Kidney (tissue), 14 donors: ENCODE data around the gene TMX1. TPM values are rescaled to one million over a fixed set of nuclear protein-coding genes. Genes with fewer than 3 reads are reported as not detected.

ENCODE experiments used
- DNase-seq, 5 donors: peaks; one replicate each; pipeline ENCODE4 v3.0.0-alpha.2; 2013 to 2020
- FAIRE-seq: peaks from 2 replicates; lab custom pipeline; 2012; peaks lifted over from hg19 to GRCh38; lab: Jason Lieb, UNC
- H3K27ac ChIP-seq, 2 donors: one replicate each; pipeline ENCODE4 v1.7.0; 2013; ENCODE audit warnings: low read depth in 2 of 2, low read length in 2 of 2, inconsistent platforms in 1 of 2
- H3K27me3 ChIP-seq: one replicate; pipeline ENCODE4 v1.7.1; 2013; ENCODE audit warnings: low read length, inconsistent platforms; ENCODE audit not compliant: control insufficient read depth, insufficient read depth
- H3K36me3 ChIP-seq, 3 donors: one replicate each; pipeline versions ENCODE4 v1.7.0 to v1.7.1; 2013; ENCODE audit warnings: low read length in 3 of 3, control low read depth in 1 of 3, inconsistent platforms in 1 of 3; ENCODE audit not compliant: insufficient read depth in 3 of 3, control insufficient read depth in 2 of 3
- H3K4me1 ChIP-seq, 3 donors: one replicate each; pipeline versions ENCODE4 v1.7.0 to v1.7.1; 2013; ENCODE audit warnings: low read length in 3 of 3, inconsistent platforms in 1 of 3, low read depth in 1 of 3; ENCODE audit not compliant: control insufficient read depth in 2 of 3, insufficient read depth in 2 of 3
- H3K4me3 ChIP-seq, 3 donors: one replicate each; pipeline versions ENCODE4 v1.7.0 to v1.8.1; 2013; ENCODE audit warnings: low read length in 3 of 3, control low read depth in 1 of 3, inconsistent platforms in 1 of 3
- H3K9ac ChIP-seq, 3 donors: one replicate each; pipeline versions ENCODE4 v1.7.0 to v1.7.1; 2013; ENCODE audit warnings: low read length in 3 of 3, control low read depth in 1 of 3, inconsistent platforms in 1 of 3
- H3K9me3 ChIP-seq, 3 donors: one replicate each; pipeline versions ENCODE4 v1.7.0 to v1.7.1; 2013; ENCODE audit warnings: low read length in 3 of 3, control low read depth in 1 of 3, inconsistent platforms in 1 of 3; ENCODE audit not compliant: control insufficient read depth in 2 of 3, insufficient read depth in 1 of 3
- intact Hi-C: fragments of 100-400 bp; cut with DNase I; formaldehyde crosslinking; loops from one replicate; pipeline ENCODE4 v1.11.1; 2022
- polyA plus RNA-seq: library from polyadenylated mRNA; stranded (reverse); fragments of 350-450 nt; fragmentation: Illumina TruSeq; extraction: RNeasy Lipid Tissue Mini Kit (QIAGEN cat#74804); gene quantifications from one replicate; pipeline ENCODE4 v1.2.3, GENCODE V29; 2014; ENCODE audit warnings: low read depth, low replicate concordance; ENCODE audit not compliant: insufficient read depth
- total RNA-seq: library from RNA; stranded (reverse); fragmentation: NEBNext Ultra II Directional; extraction: Animal tissue kit (Norgen Biotek cat#: 25700); gene quantifications from one replicate; pipeline ENCODE4 v1.2.1, GENCODE V29; 2021
- TF ChIP-seq, protein P1 (sequence below): IDR thresholded peaks from 3 replicates; pipeline ENCODE4 v1.5.1; 2012; ENCODE audit warnings: mild to moderate bottlenecking, moderate library complexity, borderline replicate concordance; ENCODE audit not compliant: insufficient read depth; ENCODE audit errors: extremely low read depth
- donor health status: control.
- donor health status: control.
- donor health status: control.
- donor health status: control.
- donor health status: control.
- donor health status: DM: yes; HTN: yes; CAD: no.
- donor health status: Normal renal cell carcinoma (clear cell type).

Gene TMX1
- total and polyA plus RNA-seq, 2 donors from 2014 or later: 12.3 to 31.6 TPM

DNA sequence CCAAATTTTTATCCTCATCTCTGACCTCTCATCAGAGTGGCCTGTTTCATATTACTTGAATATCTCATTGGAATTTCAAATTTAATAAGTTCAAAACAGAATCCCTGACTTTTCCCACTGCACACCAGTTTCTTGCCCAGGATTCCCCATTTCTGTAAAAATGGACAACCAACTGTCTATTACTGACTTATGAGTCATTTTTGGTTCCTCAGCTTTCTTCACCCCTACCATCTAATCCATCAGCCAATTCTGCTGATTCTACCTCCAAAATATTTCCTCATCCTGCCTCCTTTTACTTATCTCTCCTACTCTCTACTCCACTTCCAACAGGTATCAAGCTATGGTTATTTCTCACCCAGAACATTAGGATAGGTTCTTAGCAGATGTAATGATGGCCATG, 44.2 kb downstream of the TMX1 start:
- TF ChIP-seq, protein P1, sequence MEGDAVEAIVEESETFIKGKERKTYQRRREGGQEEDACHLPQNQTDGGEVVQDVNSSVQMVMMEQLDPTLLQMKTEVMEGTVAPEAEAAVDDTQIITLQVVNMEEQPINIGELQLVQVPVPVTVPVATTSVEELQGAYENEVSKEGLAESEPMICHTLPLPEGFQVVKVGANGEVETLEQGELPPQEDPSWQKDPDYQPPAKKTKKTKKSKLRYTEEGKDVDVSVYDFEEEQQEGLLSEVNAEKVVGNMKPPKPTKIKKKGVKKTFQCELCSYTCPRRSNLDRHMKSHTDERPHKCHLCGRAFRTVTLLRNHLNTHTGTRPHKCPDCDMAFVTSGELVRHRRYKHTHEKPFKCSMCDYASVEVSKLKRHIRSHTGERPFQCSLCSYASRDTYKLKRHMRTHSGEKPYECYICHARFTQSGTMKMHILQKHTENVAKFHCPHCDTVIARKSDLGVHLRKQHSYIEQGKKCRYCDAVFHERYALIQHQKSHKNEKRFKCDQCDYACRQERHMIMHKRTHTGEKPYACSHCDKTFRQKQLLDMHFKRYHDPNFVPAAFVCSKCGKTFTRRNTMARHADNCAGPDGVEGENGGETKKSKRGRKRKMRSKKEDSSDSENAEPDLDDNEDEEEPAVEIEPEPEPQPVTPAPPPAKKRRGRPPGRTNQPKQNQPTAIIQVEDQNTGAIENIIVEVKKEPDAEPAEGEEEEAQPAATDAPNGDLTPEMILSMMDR: no peak
- Histone ChIP-seq H3K9ac (no peak overlapping the region), H3K4me1 (no peaks in the 10 kb centered on the region), H3K27me3 (no peaks in the 10 kb centered on the region), H3K36me3 (no peaks in the 10 kb centered on the region), H3K9me3 (no peaks in the 10 kb centered on the region), H3K27ac (no peak overlapping the region), H3K4me3 (no peak overlapping the region)
- intact Hi-C loops: loop anchor here (10.0 kb wide), 1 partner anchor 491 kb away; no protein-coding TSS in a partner anchor
- DNase-seq (no peak), FAIRE-seq (no peak)

GRCh38 chr14:51285120-51285519, 45.1 kb downstream of the TMX1 start:
- TF ChIP-seq, protein P1: no peak
- Histone ChIP-seq H3K36me3 (no peaks in the 10 kb centered on the region), H3K27ac (no peak overlapping the region), H3K4me1 (no peaks in the 10 kb centered on the region), H3K9me3 (no peaks in the 10 kb centered on the region), H3K9ac (no peak overlapping the region), H3K27me3 (no peaks in the 10 kb centered on the region), H3K4me3 (no peak overlapping the region)
- intact Hi-C loops: loop anchor here (10.0 kb wide), 1 partner anchor 490 kb away; no protein-coding TSS in a partner anchor
- DNase-seq (no peak), FAIRE-seq (no peak)

GRCh38 chr14:51289169-51289568, 49.1 kb downstream of the TMX1 start:
- no peak for FAIRE-seq
- H3K27me3 ChIP-seq: no peaks in the 10 kb centered on the region
- H3K9ac ChIP-seq: no peak overlapping the region
- TF ChIP-seq, protein P1: no peak
- H3K4me3 ChIP-seq: no peak overlapping the region
- no peaks in the 10 kb centered on the region for H3K36me3 ChIP-seq
- no peaks in the 10 kb centered on the region for H3K9me3 ChIP-seq
- no peak for DNase-seq
- no peaks in the 10 kb centered on the region for H3K4me1 ChIP-seq
- intact Hi-C loops: loop anchor here (10.0 kb wide), 1 partner anchor 486 kb away; no protein-coding TSS in a partner anchor
- H3K27ac ChIP-seq: no peak overlapping the region

DNA sequence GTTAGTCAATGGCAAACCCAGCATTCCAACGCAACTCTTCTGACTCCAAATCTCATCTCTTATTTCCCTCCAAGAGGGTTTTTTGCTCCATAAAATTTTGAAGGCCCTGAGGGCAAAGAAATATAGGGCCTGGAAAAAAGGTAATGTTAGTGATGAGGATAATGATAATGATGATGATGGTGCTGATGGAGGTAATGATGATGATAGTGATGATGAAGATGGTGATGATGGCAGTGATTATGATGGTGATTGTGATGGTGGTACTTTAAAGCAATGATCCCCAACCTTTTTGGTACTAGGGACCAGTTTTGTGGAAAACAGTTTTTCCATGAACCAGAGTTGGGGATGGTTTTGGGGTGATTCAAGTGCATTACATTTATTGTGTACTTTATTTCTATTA, 50.1 kb downstream of the TMX1 start:
- Histone ChIP-seq H3K36me3 (no peaks in the 10 kb centered on the region), H3K9ac (no peak overlapping the region), H3K27ac (no peak overlapping the region), H3K27me3 (no peaks in the 10 kb centered on the region), H3K9me3 (no peaks in the 10 kb centered on the region), H3K4me3 (no peak overlapping the region), H3K4me1 (no peaks in the 10 kb centered on the region)
- intact Hi-C loops: no loop called here
- TF ChIP-seq, protein P1: no peak
- FAIRE-seq (no peak), DNase-seq (no peak)
